Activated CD8-positive, alpha-beta memory T cell treated with anti-CD3 and anti-CD28 coated beads, Interleukin-2, amount 50 U/mL, for 1 hour (primary cell): ENCODE measurements around the gene CC2D1B.

Source experiments
- DNase-seq: peaks from one replicate; pipeline ENCODE4 v3.0.0-alpha.2; 2020; ENCODE audit errors: extremely low read depth

CC2D1B gene

DNA sequence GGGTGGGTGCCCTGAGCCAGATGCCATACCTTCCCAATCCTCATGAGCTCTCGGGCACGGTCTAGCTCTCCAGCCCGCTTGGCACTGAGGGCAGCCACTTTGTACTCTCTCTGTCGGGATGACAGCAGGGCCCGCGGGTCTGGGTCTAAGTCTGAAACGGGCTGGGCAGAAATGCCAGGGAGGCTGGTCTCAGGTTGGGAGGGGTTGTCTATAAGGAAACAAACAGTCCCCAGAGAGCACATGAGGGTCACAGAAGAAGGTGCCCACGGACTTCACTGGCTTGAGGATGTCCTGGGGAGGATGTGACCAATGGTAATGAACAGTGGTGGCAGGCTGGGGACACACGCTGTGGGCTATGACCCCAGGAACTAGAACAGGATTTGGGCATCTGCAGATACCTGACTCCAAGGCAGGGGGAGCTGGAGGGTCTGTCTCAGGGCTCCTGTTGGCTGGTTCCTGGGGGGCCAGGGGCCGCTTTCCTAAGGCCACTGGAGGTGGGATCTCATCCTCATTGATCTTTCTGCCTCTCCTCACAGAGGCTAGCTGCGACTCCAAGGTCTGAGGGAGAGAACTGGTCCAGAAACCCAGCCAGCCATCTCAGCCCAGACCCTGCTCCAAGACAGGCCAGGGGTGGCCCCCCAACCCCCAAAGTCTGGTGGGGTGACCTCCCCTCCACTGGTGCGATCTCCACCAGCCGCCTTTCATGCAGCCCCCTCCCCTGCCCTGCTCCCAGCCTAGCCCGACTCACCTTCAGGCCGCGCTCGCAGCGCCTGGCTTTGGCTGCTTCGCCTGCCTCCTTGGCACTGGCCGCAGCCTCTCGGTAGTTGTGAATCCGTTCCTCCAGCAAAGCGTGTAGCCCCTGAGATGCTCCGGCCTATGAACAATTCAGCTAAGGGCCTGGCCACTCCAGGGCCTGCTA lies 6.1 kb downstream of the CC2D1B start:
- DNase-seq, result no peak

DNA sequence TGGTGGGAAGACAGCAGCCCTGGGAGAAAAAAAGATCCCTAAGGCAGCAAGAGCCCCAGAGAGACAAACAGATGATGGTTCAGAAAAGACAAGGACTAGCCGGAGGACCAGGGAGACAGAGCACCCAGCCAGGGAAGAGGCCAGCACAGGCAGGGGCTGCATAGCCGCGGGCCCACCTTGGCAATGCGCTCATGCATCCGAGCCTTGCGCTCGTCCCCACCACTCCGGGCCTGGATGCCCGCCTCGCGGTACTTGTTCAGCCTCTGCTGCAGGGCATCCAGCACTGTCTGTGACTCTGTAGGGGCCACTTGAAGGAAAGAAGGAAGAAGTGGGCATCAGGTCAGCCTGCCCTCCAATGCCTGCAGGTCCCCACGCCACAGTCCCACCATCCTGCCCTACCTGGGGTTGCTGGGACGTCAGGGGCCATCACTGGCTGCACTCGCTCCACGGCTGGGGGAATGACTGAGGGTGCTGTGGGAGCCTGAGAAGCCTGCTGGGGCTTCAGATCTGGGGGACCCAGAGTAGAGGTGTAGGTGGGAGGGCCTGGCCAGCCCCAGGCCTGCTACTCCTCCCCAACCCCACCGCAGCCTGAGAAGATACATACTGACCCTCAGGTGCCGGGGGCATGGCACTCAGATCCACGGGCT lies 7.0 kb downstream of the CC2D1B start:
- no peak for DNase-seq

DNA sequence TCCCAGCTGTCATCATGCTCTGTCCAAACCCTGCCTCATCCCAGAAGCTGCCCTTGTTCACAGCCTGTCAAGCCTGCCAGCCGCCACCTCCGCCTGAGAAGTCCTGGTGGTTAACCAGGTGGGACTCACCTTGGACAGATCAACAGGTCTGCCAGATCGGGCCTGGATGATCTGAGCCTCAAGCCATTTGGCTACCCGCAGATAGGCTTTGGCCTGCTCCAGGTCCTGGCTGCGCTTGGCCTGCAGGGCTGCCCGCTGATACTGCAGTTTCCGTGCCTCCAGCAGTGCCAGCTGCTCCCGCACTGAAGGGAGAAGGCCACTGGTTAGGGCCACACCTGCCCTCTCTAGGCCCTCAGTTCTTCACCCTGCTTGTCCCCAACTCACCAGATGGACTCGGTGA lies 8.6 kb downstream of the CC2D1B start:
- DNase-seq, result no peak

DNA sequence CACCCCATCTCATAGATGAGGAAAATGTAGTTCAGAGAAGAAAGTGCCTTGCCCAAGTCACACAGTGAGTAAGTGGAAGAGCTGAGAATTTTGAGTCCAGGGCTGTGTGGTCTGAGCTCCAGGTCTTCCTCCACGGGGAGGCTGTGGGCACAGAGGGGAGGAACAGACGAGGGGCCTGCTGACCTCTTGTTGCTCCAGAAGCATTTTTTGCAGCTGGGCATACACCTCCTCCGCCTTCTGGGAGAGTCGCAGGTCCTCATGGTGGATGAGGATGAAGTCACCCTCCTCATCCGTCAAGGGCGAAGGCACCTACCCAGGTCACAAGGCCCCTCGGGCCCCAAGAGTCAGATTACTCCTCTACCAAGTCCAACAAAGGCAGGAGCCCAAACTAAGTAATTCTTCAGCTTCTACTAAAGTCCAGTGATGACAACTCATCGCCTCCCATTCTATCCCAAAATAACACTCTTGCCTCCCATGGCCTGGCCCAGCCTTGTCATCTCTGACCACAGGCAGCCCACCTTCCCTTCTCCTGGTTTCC lies 9.1 kb downstream of the CC2D1B start:
- DNase-seq, result no peak

DNA sequence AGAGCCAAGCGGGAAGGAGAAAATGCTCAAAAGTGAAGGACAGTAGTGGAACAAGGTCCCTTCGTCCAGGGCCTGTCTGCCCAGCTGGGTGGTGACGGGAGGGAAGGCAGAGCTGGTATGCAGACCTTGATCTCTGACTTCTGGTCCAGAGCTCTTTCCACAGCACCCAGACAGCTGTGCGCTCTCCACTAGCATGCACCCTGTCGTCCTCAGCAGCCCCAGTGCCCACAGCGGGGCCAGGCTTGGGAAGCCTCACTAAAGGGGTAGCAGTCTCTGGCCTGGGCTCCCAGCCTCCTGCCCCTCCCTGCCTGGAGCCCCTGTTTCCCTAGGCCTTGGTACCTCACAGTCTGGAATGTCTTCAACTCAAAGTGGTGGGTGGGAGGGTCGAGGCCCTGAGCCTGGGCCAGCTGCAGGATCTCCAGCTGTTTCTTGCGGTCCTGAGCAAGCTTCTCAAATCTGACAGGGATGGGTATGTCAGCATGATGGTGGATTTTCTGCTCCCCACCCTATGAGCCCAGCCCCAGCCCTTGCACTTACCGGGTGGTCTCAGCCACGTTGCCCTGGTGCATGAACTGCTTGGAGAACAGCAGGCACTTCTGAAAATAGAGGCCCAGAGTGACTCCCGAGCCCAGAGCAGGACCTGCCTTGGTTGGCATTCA lies 10.0 kb downstream of the CC2D1B start:
- no peak for DNase-seq

DNA sequence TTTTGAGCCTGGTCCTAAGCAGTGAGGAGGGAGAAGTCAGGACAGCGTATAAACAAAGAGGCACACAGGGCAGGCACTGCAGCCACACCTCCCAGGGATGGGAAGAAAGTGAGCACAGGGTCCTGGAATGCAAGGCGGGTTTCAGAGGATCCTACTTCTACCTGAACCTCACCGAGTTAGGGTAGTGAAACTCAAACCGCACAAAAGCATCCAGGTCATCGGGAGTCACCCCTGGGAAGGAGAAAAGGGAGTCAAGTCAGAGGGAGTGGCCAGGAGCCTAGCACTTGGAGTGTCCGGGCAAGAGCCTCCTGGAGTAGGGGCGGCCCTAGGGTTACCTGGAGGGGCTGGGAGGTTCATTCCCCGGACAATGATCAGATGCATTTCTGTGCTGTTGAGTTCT lies 10.6 kb downstream of the CC2D1B start:
- no peak for DNase-seq

DNA sequence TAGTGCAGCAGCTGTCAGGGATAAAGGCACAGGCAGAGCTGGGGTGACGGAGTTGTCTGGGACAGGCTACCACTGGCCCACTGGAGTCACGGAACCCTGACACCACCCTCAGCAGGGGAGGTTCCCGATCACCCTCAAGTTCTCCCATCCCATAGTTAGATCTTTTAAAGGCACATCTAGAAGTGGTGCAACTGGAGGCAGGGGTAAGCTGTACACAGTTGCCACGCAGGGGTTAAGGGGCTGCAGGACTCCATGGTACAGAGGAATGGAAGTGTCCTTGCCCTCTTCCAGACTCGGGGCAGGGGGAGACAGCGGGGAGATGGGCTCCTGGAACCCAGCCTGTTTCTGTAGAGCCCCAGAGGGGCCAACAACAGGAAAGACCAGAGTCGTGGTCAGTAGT lies 13.3 kb downstream of the CC2D1B start:
- DNase-seq, result no peak

DNA sequence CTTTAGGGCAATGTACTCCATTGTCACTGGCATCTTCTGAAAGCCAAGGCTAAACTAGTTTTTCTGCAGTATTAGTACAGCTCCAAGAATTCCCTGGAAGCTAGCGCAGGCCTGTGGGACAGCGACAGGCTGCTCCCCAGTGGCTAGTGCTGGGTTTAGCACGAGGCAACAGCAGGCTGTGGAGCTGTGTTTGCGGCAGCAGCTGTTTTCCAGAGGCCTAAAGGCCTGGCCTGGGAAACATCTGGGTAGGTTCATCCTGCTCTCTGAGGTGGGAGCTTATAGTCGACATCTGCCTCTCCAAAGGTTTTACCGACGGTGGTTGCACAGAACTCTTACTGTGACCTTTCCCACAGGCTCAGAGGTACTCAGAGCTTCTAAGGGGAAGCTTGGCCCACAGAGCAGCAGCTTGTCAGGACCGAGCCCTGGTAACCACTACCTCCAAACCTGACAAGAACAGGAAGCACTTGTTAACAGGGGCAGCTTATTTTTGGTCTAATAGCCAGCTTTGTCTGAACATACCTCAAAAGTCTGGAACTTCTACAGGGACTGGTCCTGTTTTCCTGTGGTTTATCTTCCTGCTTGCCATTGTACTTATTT lies 17.2 kb downstream of the CC2D1B start:
- DNase-seq, result no peak

DNA sequence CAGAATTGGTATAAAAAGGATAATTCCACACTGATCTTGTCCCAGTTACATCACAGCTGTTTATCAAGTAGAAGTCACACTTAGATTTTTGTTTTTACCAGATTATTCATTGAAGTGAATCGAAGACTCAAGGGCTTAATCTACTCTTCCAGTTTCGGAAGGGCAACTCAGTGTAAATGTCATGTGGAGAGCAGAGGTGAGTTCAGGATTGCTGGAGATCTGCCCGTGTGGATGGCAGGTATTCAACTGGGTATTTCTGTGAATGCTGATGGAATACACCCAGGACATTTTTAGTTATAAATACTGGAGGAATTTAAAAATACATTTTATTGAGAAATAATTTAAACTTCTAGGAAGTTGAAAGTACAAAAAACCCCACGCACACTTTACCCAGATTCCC lies 19.4 kb downstream of the CC2D1B start:
- no peak for DNase-seq

DNA sequence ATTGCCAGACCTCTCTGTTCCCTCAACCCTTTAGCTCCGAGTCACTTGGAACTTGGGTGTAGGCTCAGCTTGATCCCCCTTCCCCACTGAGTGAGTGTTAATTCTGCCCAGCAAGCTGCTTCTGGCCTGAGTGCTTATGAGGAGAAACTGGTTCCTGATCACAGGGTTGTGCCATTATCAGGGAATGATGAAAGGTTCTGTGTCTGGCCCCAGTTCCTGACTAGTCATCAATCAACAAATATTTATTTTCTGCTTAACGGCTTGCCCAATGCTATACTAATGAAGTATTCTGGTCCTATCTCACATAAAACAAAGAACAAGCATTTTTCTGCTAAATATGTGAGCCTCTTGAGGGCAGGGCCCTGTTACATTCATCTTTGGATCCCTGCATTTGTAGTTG lies 20.8 kb downstream of the CC2D1B start:
- DNase-seq, result no peak

DNA sequence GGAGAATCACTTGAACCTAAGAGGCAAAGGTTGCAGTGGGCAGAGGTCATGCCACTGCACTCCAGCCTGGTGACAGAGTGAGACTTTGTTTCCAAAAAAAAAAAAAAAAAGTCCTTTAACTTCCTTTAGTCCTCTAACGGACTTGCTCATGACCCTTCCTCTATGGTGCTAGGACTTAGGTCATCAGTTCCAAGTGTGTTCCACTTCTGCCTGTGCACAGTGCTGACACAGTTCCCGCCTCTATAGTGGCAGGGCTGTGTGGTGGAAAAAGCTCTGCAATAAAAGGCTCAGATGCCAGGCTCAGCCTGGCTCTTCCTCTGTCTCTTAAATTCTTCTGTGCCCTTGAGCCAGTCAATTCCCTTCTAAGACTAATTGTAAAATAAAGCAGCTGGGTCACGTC lies 22.0 kb downstream of the CC2D1B start:
- no peak for DNase-seq

DNA sequence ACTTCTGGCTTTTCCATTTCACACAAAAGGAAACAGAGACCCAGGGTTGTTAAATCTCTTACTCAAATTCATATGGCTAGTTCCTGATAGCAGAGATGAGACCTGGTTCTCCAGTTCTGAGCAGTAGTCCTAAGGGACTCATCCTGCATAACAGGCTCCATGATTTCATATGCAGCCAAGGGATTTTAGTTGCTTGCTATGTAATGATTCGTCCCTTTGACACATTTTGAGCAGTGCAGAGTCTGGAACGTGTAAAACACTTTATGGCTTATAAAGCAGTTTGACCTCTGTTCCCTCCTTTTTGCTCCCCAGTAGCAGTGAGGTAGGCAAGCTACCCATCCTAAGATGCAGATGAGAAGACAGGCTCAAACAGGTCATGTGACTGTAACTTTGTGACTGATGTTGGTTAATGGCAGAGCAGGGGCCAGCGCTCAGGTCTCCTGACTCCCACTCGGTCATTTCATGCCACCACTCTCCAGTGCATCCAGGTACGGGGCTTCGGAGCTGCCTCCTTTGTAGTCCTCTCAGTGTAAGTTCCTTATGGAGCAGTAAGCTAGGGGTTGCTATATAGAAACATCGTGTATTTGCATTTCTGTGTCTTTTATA lies 24.2 kb downstream of the CC2D1B start:
- no peak for DNase-seq

DNA sequence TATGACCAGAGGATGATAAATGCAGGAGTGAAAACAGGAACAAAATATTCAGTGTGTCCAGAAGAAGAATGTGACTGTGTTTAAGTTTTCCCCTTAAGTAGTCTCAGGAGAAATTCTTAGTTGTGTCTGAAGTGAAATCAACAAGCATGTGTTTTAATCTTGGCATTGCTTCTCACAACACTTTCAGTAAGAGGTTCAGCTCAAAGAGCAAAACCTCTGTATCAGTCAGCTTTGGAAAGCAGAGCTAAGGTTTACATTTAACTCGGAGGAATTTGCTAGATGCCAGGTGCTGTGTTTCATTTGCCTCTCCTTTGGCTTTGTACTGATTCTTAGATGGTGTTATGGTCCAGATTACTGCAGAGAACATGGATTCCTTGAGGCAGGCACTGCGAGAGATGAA lies 28.6 kb downstream of the CC2D1B start:
- no peak for DNase-seq

DNA sequence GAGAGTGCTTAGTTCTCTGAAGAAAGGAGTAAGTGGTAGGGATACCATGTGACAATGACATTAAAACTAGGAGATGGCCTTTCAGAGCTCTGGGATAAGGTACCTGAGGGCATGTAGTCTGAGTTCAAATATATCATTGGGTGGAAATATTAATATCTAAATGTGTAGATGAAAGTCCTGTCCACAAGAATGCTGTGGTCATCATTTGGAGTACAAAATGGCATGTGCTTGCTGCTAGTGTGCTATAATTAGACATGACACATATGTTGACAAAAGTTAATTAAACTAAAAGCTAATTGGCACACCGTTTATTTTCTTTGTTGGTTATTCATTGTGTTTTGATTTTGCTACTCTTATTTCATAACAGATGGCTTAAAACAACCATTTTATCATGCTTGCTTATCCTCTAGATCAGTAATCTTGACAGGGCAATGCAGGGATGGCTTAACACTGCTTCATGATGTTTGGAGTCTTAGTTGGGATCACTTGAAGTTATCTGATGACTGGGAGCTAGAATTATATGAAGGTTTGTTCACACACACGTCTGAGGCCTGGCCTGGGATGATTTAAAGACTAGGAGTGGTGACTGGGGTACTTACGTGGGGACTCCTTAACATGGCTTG lies 31.0 kb downstream of the CC2D1B start:
- DNase-seq, result no peak

DNA sequence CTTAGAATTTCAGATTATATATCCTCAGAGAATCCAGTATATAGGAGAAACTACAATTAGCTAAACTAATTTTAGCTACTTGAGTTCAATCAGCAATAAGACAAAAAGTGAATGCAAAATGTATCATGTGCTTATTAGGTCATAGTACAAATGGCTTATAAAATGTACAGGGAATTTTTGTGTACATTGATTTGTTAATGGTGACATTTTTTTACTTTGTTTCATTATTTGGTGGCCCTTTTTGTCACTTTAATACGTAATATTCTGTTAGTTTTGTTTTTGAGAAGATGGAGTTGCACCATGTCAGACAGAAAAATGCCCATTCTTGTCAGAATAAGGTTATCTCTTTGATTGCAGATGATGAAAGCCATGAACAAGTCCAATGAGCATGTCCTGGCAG lies 33.6 kb downstream of the CC2D1B start:
- DNase-seq, result no peak

DNA sequence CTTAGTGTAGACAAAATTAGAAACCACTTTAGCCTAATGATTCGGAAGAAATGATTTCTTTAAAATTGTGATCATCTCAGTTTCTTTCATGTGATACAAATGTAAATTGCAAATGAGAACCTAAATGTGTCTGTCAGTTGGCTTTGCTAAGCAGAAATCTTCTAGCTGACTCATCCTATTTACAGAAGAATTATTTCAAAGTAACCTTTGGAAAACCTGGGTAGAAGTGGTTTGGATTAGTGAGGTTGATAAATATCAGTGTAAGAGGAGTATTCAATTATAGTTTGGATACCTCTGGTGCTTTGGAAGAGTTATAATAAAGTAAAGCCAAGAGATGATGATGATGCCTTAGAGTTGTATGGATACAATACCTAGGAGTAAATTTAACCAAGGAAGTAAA lies 37.4 kb downstream of the CC2D1B start:
- no peak for DNase-seq

DNA sequence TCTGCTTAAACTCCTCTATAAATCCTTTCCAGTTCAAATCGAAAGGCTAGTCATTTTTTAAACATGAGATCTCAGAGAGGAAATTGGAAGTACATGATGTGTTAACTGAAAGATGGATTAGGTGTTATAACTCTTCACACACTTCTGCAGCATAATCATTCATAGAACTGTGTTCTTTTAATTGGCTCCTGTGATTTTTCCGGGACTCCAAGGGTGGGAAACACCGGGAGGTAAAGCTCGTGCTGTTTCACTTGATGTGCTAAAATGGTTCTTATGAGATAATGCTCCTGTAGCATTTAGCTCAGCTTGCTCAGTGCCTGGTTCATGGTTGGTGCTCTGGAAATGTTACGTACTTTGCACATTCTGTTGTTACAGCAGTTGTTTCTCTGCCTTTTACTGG lies 40.2 kb downstream of the CC2D1B start:
- no peak for DNase-seq

DNA sequence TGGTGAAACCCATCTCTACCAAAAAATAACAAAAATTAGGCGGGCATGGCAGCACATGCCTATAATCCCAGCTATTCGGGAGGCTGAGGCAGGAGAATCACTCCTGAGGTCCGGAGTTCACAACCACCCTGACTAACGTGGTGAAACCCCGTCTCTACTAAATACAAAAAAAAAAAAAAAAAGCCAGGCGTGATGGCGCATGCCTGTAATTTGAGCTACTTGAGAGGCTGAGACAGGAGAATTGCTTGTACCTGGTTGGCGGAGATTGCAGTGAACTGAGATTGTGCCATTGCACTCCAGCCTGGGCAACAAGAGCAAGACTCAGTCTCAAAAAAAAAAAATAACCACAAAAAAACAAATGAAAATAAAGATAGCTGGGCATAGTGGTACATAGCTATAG lies 42.3 kb downstream of the CC2D1B start:
- DNase-seq, result no peak

DNA sequence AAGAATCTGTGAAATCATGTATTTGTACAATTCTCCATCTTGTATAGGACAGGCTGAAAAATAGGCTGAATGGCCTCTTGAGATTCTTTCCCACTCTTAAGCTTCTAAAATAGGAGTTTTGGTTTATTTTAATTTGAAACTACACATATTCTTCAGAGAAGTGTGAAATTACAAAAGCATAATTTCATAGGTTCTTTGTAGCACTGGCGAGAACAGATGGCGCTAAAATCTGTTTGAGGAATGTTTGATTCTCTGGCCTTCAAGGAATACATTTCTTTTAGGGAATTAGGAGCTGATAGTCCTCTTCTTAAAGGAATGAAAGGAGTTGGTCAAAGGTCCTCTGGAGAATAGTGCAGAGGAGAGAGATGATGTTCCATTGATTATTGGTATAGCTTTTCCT lies 44.9 kb downstream of the CC2D1B start:
- no peak for DNase-seq

DNA sequence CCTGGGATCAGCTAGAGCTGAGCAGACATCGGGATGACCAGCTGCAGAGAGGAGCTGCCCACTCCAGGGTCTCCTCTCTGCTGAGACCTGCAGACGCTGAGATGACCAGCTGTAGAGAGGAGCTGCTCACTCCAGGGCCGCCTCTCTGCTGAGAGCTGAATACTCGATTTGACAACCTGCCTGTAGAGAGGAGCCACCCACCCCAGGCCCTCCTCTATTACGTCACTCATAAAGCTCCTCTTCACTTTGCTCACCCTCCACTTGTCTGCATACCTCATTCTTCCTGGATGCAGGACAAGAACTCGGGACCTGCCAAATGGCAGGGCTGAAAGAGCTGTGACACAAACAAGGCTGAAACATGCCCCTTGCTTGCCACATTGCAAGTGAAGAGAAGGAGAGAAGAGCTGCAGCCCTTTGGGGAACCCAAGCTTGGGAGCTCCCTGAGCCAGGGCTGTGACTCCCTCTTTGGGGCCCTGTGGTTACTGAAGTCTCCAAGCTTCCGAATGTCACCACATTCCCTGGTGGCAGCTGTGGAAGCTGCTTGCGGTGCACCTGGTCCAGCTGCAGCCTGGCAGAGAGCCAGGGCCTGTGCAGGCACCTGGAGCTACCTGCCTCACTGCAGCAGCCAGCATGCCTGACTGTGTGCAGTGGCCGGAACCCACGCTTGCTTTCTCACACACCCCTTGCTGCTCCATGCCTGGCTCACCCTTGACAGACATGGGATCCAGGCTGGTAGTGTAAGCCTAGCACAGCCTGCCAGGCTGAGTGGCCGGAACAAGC lies 59.6 kb downstream of the CC2D1B start:
- no peak for DNase-seq
